Ishikawa (cell line): ENCODE measurements around the gene ASB2.

Experiments
- EGR1 ChIP-seq: IDR thresholded peaks from 2 replicates; pipeline ENCODE4 v1.6.1; 2012
- EP300 ChIP-seq: IDR thresholded peaks from 2 replicates; pipeline ENCODE4 v1.6.1; 2012; ENCODE audit warnings: borderline replicate concordance
- TAF1 ChIP-seq: IDR thresholded peaks from 2 replicates; pipeline ENCODE4 v1.6.1; 2012; ENCODE audit warnings: low read depth, mild to moderate bottlenecking
- ZBTB7A ChIP-seq: IDR thresholded peaks from 2 replicates; pipeline ENCODE4 v1.6.1; 2012; ENCODE audit warnings: low read depth
- TF ChIP-seq, protein P1 (sequence below): IDR thresholded peaks from 2 replicates; pipeline ENCODE4 v1.6.1; 2012

GRCh38 chr14:93926245-93926872 lies 50.0 kb downstream of the ASB2 start:
- TF ChIP-seq TAF1 (no peak), EGR1 (no peak), EP300 (no peak), ZBTB7A (no peak)
- TF ChIP-seq, protein P1, sequence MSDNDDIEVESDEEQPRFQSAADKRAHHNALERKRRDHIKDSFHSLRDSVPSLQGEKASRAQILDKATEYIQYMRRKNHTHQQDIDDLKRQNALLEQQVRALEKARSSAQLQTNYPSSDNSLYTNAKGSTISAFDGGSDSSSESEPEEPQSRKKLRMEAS: no peak
